Left forelimb (tissue), 1 donor: ENCODE measurements around the gene VTI1A.
"Not testable (repeated sequence)": the region's sequence is repeated elsewhere in the genome, so short reads cannot be mapped to it uniquely, and the experiment has no call there.

Experiments used
- DNase-seq: peaks from one replicate; pipeline ENCODE4 v3.0.0-alpha.2; 2018; ENCODE audit warnings: low spot score

VTI1A gene

DNA sequence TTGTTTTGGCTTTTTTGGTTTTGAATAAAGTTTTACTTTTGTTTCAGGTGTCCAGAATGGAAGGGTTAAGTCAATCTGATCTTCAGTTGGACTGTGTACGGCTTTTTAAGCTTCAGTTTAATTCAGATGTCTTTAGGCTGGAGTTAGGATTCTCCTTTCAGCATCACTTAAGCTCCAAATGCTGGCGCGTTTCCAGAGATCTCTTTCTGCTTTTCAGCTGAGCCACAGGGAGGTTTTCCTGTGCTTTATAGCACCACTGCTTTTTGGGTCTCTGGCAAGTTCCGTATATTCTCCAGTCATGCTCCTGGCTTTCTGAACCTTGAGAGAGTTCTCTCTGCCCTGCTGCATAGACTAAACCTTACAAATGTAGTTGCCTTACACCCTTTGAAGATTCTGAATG, 60.0 kb downstream of the VTI1A start:
- DNase-seq, result no peak

DNA sequence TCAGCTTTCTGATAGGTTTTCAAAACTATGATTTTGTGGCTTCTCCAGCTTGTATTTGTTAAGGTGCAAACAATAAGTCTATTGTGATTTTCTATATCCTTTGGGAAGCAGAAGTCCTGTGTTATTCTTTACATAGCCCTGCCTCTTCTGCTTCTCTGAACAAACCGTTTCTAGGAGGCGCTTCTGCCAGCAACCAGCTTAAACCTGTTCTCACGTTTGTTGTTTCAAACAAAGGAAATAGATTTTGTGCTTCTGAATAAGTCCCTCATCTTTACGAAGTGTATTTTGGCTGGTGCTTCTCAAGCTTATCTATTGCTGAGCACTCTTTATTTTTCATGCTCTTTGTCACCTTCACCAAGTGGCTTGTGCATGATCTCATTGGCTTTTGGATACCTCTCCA, 61.0 kb downstream of the VTI1A start:
- no peak for DNase-seq

- no peak for DNase-seq
These were observed 62.7 kb downstream of the VTI1A start for GRCh38 chr10:112509558-112510291.

DNA sequence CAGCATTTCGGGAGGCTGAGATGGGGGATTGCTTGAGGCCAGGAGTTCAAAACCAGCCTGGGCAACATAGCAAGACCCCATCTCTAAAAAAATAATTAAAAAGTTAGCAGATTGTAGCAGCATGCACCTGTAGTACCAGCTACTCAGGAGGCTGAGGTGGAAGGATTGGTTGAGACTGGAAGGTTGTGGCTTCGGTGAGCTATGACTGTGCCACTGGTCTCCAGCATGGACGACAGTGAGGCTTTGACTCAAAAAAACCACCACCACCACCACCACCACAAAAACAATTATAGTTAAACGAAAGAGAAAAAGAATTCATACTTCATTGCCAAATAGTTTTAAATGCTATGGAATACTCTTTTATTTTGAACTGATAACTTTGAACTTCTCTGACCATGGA, 63.4 kb downstream of the VTI1A start:
- DNase-seq, result no peak

DNA sequence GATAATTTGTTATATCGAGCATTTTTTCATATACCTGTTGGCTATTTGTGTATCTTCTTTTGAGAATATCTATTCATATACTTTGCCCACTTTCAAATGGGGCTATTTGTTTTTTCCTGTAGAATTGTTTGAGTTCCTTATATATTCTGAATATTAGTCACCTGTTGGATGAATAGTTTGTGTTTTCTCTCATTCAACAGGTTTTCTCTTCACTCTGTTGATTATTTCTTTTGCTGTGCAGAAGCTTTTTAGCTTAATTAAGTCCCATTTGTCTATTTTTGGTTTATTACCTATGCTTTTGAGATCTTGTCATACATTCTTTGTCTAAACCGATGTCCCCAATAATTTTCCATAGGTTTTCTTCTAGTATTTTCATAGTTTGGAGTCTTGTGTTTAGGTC, 65.3 kb downstream of the VTI1A start:
- DNase-seq, result no peak

DNA sequence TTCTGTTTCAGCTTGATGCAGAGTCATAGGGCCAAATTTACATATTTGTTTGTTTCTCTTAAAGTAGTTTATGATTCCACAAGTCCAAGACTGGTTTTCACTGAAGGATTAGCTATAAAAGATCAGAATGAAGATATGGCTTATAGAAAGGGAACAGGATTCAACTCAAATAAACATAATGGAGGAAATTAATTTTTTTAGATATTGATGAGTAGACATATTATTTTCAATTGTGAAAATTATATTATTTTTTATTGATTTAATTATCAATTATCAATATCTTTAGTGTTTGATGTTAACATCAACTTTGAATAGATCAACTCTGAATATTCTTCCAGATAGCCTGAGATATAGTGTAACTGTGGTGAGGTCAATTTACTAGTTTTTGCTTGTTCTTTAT, 68.1 kb downstream of the VTI1A start:
- DNase-seq, result no peak

DNA sequence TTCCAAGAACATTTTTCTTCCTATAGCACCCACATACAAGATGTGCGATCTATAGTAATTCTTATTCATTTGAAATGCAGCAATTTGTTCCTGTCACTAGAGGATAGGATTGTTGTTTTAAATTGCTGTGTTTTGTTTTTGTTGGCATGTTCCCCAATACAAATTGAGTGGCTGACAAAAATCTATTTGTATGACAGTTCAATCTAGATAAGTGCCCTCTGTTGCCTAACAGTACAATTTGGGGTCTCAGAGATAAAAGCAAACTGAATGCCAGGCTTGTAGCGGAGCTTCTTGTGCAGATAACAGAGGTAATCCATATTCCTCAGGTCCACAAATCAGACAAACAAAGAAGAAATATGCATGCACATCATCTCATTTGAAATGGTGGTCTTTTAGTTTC, 68.8 kb downstream of the VTI1A start:
- no peak for DNase-seq

DNA sequence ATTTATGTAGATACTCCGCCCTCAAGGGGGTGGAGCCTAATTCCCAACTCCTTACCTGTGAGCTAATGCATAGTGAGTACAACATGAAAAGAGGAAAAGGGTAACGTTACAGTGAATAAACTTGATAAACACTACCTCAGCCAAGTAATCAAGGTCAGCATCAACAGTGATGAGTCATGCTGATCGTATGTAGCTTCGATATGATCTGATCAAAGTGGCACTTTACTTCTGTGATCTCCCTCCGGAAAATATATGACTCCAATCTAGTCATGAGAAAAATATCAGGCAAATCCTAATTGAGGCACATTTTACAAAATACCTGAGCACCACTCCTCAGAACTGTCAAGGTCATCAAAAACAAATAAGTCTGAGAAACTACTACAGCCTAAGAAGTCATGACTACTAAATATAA, 70.4 kb downstream of the VTI1A start:
- DNase-seq, result no peak

DNA sequence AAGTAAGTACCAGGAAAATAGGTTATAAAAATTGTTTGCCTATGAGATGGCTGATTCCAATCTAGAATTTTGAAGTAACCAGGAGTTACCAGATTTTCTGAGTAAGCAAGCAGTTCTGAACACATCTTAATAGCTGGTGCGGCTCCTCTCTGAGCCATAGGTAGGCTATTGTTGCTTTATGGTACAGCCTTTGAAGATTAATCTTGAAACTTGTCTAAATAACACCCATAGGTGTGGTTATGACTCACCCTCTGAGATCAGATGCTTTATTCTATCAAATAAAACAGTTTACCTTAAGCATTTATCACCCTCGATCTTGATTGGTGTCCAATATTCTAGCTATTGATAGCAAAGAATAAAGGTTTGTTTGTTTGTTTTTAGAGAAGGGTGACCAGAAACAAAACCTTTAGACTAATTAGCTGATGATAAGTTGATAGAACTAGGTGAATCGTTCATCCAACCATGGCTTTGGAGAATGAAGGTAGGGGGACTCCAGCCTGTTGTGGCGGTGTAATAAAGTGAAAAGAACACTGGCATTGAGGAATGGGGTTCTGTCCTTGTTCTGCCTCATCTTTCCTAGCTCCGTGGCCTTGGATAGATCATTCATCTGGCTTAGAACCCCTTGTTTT, 72.2 kb downstream of the VTI1A start:
- no peak for DNase-seq

DNA sequence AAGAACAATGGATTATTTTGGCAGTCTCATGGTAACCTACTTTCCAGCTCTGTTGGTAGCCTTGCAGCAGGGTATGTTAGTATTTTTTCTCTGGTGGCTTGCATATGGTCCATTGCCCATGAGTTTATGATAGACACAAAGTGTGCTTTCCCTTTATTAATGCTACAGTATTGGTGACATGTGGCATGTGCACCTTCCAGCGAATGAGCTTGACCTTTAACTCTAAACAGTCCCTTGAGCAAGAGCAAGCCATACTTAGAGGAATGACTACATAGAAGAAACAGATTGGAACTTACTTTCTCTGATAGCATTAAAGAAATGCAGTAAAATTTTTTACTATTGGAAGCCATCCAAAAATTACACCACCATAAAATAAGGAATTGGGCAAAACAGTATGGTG, 73.9 kb downstream of the VTI1A start:
- no peak for DNase-seq

- no peak for DNase-seq
These were observed 77.6 kb downstream of the VTI1A start for GRCh38 chr10:112524641-112525040.

DNA sequence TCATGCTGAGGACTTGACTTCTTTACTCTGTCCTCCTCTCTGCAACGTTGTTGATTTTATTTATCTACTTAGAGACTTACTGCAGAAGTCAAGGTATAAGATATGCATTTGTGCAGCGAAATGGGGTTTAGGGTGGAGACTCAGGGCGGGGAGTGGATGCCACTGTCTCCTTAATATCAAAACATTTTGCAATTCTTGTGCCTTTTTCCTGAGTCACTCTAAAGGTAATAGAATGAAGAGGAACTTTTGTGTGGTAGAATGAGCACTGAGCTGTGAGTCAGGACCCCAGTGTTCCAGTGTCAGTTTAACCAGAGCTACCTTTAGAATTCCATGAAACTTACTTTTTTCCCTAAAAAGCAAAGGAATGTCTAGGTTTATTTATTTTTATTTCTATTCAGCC, 78.2 kb downstream of the VTI1A start:
- DNase-seq, result no peak

GRCh38 chr10:112526139-112526538, 79.1 kb downstream of the VTI1A start:
- DNase-seq, result no peak

DNA sequence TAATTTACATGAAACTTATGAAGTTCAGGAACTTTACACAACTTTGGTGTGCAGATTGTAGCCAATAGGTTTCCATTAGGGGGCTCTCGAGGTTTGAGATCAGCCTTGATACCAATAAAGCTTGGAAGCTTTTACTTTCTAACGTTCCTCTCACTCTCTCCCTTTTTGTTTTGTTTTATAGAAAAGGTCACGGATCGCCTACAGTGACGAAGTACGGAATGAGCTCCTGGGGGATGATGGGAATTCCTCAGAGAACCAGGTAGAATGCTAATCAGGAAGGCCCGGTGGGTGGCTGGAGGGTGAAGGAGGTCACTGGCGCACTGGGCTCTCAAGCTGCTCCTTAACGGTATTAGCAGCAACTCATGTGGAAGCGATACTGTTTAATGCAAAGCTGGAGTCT, 79.9 kb downstream of the VTI1A start:
- no peak for DNase-seq

DNA sequence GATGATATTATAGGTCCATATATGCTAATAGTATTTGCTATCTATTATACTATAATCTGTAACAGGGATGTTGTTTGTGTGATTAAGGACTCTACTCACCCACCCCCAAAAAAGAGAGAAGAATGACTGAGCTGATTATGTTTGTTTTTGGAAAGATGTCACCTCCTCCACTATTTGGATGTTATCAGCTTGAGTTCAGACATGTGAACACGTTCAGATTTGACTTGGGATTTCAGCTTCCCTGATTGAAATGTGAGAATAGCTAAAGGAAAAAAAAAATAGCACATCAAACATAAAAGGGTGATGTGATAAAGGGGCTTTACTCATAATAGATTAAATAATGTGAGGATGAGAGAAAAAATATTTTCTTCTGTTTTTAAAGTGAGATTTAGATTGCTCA, 81.2 kb downstream of the VTI1A start:
- no peak for DNase-seq

GRCh38 chr10:112531421-112531820, 84.4 kb downstream of the VTI1A start:
- no peak for DNase-seq

DNA sequence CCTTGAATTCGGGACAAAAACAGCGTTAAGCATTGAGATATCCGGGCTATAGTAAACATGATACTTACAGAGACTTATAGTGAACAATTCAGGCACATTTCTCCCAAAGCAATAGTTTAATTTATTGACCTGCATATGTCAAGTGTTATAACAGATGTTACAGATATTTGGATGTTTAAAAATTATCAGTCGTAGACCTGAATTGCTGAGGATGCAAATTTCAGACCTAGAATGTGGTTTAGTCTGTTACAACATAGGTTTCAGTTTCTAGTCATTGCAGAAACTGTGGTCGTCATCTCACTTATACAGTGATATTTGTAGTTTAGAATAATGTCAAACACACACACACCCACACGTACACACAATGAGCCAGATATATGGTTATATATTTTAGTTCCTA, 85.2 kb downstream of the VTI1A start:
- no peak for DNase-seq

GRCh38 chr10:112532956-112533355, 85.9 kb downstream of the VTI1A start:
- DNase-seq, result no peak

GRCh38 chr10:112533916-112534315, 86.9 kb downstream of the VTI1A start:
- DNase-seq, result no peak

- DNase-seq, result no peak
These were observed 88.5 kb downstream of the VTI1A start for GRCh38 chr10:112535531-112535951.

DNA sequence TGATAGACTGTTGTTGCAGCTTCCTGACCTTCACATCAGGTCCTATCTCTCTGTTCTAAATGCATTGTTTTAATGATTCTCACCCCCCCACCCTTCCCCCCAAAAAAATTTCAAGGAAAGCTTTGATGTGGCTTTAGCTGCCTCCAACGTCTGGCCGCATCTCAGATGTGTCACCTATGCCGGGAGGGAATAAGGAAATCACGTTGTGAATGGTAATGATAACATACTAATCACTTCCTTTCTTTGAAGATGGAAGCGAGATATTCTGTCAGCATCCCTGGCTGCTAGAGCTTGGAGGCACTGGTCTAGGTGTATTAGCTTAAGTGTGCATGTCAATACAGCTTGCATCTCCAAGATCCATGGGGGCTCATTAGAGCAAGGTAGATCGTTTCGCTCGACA, 89.6 kb downstream of the VTI1A start:
- DNase-seq, result no peak

DNA sequence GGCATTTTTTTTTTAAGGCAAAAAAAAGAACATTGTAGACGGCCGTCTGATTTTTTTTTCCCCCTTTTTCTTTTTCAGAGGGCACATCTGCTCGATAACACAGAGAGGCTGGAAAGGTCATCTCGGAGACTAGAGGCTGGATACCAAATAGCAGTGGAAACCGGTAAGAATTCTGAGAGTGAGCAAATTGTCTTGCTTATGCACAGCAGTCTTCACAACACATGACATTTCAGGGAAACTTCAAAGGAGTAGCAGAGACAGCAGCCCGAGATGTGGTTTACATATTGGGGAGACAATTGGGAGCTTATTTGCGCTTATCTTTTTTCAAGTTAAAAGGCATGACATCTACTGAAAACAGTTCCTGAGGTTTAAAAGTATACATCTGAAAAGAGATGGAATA, 91.2 kb downstream of the VTI1A start:
- no peak for DNase-seq

- DNase-seq, result no peak
These were observed 92.3 kb downstream of the VTI1A start for GRCh38 chr10:112539340-112539739.

DNA sequence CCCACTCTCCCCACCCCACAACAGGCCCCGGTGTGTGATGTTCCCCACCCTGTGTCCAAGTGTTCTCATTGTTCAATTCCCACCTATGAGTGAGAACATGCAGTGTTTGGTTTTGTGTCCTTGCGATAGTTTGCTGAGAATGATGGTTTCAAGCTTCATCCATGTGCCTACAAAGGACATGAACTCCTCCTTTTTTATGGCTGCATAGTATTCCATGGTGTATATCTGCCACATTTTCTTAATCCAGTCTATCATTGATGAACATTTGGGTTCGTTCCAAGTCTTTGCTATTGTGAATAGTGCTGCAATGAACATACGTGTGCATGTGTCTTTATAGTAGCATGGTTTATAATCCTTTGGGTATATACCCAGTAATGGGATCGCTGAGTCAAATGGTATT, 95.8 kb downstream of the VTI1A start:
- DNase-seq, result not testable (repeated sequence)
